SU-DHL-6 (cell line): ENCODE results near the gene CCDC61.

ENCODE experiments used
- CTCF ChIP-seq: fragments of 200-600 bp; sonication (generic); IDR thresholded peaks from one replicate; pipeline ENCODE4 v1.5.1; 2017; ENCODE audit warnings: antibody characterized with exemption, mild to moderate bottlenecking, low read length, moderate library complexity; ENCODE audit not compliant: insufficient read depth, poor library complexity, severe bottlenecking
- EZH2phosphoT487 ChIP-seq: fragments of 200-600 bp; sonication (generic), shearing (Covaris generic); conservative IDR thresholded peaks from 2 replicates; pipeline ENCODE4 v1.6.1; 2018; ENCODE audit warnings: mild to moderate bottlenecking, antibody characterized with exemption, low read length, moderate library complexity, mixed read lengths

GRCh38 chr19:45953676-45954075 lies 41.6 kb upstream of the CCDC61 start:
- TF ChIP-seq CTCF (no peak), EZH2phosphoT487 (no peak)
